BLaER1 (cell line): ENCODE measurements around the gene ACER2.
A peak's percentile ranks its signal among the peaks of the same experiment; 100 is the strongest.

Experiments used
- H3K27ac ChIP-seq: shearing (Covaris generic); formaldehyde crosslinking; 2 replicates; pipeline ENCODE4 v1.8.1; 2022
- H3K27me3 ChIP-seq: shearing (Covaris generic); formaldehyde crosslinking; 2 replicates; pipeline ENCODE4 v1.8.1; 2022
- H3K36me3 ChIP-seq: shearing (Covaris generic); formaldehyde crosslinking; 2 replicates; pipeline ENCODE4 v1.8.1; 2022
- H3K4me1 ChIP-seq: shearing (Covaris generic); formaldehyde crosslinking; 2 replicates; pipeline ENCODE4 v1.8.1; 2022
- H3K4me2 ChIP-seq: shearing (Covaris generic); formaldehyde crosslinking; 2 replicates; pipeline ENCODE4 v1.8.1; 2022
- H3K4me3 ChIP-seq: shearing (Covaris generic); formaldehyde crosslinking; 2 replicates; pipeline ENCODE4 v1.8.1; 2022
- H3K9ac ChIP-seq: shearing (Covaris generic); formaldehyde crosslinking; 2 replicates; pipeline ENCODE4 v1.8.1; 2022
- H3K9me3 ChIP-seq: shearing (Covaris generic); formaldehyde crosslinking; 2 replicates; pipeline ENCODE4 v1.8.1; 2022
- H4K20me1 ChIP-seq: shearing (Covaris generic); formaldehyde crosslinking; 2 replicates; pipeline ENCODE4 v1.8.1; 2022
- Cebpa-rat ChIP-seq: shearing (Covaris generic); IDR thresholded peaks from 2 replicates; pipeline ENCODE4 v1.8.1; 2022

The ACER2 gene

DNA sequence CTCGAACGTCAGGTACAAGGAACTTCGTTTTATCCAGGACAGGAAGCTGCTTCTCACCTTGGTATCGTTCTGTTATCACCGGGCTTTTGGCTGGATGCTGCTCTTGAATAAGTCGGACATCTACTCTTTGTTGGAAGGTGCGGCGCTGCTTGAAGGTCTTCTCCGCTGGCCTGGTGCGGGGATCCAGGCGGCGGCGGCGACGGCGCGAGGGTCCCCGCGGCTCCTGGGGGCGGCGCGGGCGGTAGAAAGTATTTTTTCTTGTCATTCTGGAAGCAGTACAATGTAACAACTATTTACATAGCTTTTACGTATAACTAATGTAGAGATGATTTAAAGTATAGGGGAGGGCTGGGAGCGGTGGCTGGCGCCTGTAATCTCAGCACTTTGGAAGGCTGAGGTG, 52.3 kb downstream of the ACER2 start:
- TF ChIP-seq Cebpa-rat = no peak
- Histone ChIP-seq H3K4me2 (no peak overlapping the region), H3K4me1 (peaks cover 12% of the 10 kb centered on the region), H3K27ac (no peak overlapping the region), H3K4me3 (no peak overlapping the region), H4K20me1 (no peaks in the 10 kb centered on the region), H3K9ac (no peak overlapping the region), H3K36me3 (no peaks in the 10 kb centered on the region), H3K27me3 (peaks cover 6% of the 10 kb centered on the region; the same call in 1 of the 2 replicates), H3K9me3 (no peaks in the 10 kb centered on the region)

DNA sequence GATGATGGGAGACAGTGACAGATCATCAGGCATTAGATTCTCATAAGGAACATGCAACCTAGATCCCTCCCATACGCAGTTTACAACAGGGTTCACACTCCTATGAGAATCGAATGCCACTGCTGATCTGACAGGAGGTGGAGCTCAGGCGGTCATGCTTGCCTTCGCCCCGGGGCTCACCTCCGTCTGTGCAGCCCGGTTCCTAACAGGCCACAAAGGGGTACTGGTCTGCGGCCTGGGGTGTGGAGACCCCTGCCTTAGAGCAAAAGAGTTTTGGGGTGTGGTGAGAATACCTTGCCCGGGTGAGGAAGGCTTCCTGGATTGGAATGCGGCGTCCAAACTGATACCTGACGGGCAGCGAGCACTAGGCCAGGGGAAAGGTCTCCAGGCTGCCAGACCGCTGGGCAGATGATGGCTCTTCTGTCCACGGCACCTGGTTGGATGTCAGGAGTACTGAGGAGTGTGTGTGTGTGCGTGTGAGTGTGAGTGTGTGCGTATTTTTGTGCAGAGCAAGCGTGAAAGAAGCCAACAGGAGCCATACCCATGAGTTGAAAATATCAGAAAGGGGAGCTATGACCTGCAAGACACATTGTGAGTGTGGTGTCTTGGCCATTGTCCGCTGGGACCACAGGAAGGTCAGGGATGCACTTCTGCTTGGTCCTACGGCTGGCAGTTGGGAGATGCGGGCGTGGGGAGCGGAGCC, 55.4 kb downstream of the ACER2 start:
- Histone ChIP-seq H3K9ac (no peak overlapping the region), H3K4me3 (peak overlapping the region; percentile 66)
- no peak for TF ChIP-seq Cebpa-rat

DNA sequence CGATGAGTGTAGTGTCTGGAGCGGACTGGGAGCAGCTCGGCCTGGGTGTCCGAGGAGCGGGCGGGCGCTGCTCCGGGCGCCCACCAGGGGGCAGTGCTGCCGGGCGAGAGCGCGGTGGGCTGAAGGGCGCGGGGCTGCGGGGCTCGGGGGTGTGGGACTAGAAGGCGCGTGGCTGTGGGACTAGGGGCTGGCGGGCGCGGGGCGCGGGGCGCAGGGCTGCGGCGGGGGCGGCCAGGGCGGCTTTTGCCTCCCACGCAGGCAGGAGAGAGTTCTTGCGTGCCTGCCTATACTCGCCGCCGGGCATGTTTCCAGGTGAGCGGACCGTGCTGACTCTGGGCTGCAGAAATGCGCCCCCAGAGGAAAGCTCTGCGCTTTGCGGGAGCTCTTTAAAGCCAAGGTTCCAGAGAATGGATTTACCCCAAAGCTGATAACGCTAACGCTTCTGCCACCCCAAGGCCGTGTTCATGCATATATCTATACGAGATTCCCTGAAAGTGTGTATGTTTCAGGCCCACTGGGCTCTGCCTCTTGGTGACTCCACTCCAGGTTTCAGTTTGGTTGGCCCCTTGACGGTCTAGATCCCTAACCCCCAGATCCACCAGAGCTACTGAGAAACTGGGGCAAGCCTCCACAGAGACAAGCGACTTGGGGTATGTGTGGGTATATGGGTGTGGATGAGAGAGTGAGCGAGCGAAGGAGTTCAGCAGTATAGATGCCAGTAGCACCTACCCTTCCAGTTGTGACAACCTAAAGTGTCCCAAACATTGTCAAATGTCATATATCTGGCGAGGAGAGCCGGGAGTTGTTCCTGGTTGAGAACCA, 56.2 kb downstream of the ACER2 start:
- Histone ChIP-seq H3K27me3 (peaks cover 6% of the 10 kb centered on the region; the same call in 1 of the 2 replicates), H3K4me2 (peak overlapping the region; percentile 63), H3K9me3 (no peaks in the 10 kb centered on the region), H3K4me3 (peak overlapping the region; percentile 66), H4K20me1 (no peaks in the 10 kb centered on the region), H3K27ac (no peak overlapping the region), H3K36me3 (no peaks in the 10 kb centered on the region), H3K4me1 (no peaks in the 10 kb centered on the region), H3K9ac (peak overlapping the region; percentile 34; the same call in 1 of the 2 replicates)
- no peak for TF ChIP-seq Cebpa-rat

More for the DNA sequence above, 55.4 kb downstream of the ACER2 start:
- Histone ChIP-seq H3K27me3 (peaks cover 6% of the 10 kb centered on the region; the same call in 1 of the 2 replicates), H3K9me3 (no peaks in the 10 kb centered on the region), H3K4me2 (peak overlapping the region; percentile 63), H4K20me1 (no peaks in the 10 kb centered on the region), H3K27ac (no peak overlapping the region), H3K4me1 (no peaks in the 10 kb centered on the region), H3K36me3 (no peaks in the 10 kb centered on the region)

DNA sequence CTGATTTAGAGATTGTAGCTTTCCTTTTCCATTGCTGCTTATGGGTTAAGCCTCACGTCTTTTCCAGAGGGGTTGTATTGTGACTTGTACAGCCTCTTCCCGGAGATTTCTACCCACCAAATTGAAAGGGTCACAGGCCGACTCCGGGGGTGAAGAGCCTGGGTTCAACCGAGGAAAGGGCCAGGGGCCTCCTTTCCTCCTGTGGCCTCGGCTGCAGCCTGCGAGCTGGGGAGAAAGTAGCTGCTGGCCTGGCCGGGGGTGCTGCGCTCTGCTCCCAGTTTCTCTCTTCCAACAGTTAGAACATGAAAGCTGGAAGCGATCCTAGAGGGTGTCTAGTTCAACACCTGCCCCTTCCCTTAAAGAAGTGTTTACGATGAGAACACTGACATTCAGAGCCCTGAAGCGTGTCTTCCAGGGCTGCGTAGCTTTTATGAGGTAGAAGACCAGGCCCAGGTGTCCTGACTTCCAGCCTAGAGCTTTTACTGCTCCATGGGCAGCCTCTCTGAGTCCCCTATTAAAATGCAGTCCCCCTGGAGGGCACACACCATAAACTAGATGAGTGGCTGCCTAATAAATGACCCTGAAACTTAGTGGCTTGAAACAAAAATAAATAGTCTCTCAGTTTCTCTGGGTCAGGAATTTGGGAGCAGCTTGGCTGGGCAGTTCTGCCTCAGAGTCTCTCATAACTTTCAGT, 56.9 kb downstream of the ACER2 start:
- Histone ChIP-seq H3K36me3 (no peaks in the 10 kb centered on the region), H3K27me3 (peaks cover 6% of the 10 kb centered on the region; the same call in 1 of the 2 replicates), H3K4me1 (no peaks in the 10 kb centered on the region), H3K27ac (no peak overlapping the region), H4K20me1 (no peaks in the 10 kb centered on the region), H3K9ac (no peak overlapping the region), H3K9me3 (no peaks in the 10 kb centered on the region), H3K4me3 (no peak overlapping the region), H3K4me2 (no peak overlapping the region)
- TF ChIP-seq Cebpa-rat = no peak

DNA sequence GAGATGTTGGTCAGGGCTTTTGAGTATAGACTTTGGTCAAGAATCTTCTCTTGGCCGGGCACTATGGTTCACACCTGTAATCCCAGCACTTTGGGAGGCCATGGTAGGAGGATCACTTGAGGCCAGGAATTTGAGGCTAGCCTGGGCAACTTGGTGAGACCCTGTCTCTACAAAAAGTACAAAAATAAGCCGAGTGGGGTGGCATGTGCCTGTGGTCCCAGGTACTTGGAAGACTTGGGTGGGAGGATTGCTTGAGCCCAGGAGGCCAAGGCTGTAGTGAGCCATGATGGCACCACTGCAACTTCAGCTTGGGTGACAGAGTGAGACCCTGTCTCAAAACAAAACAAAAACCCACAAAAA, 57.5 kb downstream of the ACER2 start:
- no peak for TF ChIP-seq Cebpa-rat
- Histone ChIP-seq H3K27me3 (peaks cover 6% of the 10 kb centered on the region; the same call in 1 of the 2 replicates), H3K27ac (no peak overlapping the region), H3K9me3 (no peaks in the 10 kb centered on the region), H3K9ac (no peak overlapping the region), H3K4me3 (no peak overlapping the region), H3K4me1 (no peaks in the 10 kb centered on the region), H4K20me1 (no peaks in the 10 kb centered on the region), H3K4me2 (no peak overlapping the region), H3K36me3 (no peaks in the 10 kb centered on the region)

DNA sequence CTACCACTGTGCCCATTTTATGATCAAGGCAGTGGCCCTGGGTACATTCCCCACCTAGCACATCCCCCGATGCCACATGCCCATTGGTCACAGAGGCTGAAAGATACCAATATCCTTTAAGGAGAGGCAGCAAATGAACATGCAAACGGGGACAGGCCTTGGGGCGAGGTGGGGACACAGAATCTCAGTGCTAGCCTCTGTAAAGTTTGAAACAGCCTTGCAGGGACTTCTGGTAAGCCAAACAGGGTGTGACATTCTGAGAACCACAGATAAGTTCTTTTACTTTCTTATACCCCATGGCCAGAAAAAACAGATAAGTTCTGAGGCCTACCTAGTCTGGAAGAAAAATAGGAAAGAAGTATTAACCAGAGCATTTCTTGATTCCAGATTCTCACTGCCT, 60.5 kb downstream of the ACER2 start:
- Histone ChIP-seq H3K9me3 (no peaks in the 10 kb centered on the region), H4K20me1 (no peaks in the 10 kb centered on the region), H3K36me3 (no peaks in the 10 kb centered on the region), H3K4me1 (no peaks in the 10 kb centered on the region), H3K27me3 (peaks cover 5% of the 10 kb centered on the region; the same call in 1 of the 2 replicates), H3K27ac (no peak overlapping the region), H3K9ac (no peak overlapping the region), H3K4me2 (no peak overlapping the region), H3K4me3 (no peak overlapping the region)
- TF ChIP-seq Cebpa-rat = no peak

DNA sequence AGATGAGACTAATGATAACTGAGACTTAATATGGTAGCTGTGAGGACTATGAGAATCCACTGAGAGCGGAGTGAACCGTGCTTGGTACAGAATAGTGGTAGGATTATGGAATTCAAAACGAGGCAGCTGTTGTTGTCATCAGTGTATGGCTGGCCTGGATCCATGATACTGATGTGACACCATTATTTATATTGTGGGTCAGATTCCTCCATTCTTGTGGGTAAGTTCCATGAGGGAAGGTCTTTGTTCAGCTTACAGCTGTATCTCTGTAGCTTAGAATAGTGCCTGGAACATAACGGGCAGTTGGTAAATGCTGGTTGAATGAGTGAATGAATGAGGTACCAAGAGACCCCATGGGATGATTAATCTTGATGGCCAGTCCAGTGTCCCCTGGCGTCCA, 61.8 kb downstream of the ACER2 start:
- Histone ChIP-seq H3K9me3 (no peaks in the 10 kb centered on the region), H4K20me1 (no peaks in the 10 kb centered on the region), H3K4me3 (no peak overlapping the region), H3K27ac (no peak overlapping the region), H3K27me3 (no peaks in the 10 kb centered on the region), H3K9ac (no peak overlapping the region), H3K4me2 (no peak overlapping the region), H3K4me1 (no peaks in the 10 kb centered on the region), H3K36me3 (no peaks in the 10 kb centered on the region)
- no peak for TF ChIP-seq Cebpa-rat

DNA sequence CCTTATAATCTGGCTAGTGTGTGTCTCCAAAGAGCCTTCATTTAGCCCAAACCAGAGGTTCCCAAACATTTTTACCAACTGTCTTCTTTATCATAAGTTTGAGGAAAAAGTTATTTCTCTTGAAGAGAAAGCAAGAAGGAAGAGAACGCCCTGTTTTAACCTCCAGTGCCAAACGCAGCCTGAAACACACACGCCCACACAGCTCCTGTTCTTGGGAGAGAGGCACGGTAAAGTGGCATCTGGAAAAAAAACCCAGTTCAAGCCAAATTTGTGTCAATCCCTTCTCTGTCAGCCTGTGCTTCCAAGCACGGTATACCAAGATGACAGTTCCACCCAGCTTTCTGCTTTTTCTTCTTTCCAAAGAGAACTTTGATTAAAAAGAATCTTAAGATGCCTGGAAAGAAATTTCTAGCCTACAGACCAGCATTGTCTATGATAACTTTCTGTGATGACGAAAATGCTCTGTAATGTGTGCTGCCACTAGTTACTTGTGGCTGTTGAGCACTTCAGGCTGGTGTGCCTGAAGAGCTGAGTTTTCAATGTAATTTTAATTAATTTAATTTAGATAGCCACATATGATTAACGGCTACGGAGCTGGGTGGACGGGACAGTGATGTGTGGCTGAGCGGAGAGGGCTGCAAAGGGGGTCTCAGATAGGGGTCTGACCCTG, 62.3 kb downstream of the ACER2 start:
- no peak overlapping the region for H3K9ac ChIP-seq
- TF ChIP-seq Cebpa-rat = no peak
- H3K27ac ChIP-seq = no peak overlapping the region
- H3K4me2 ChIP-seq = no peak overlapping the region
- no peaks in the 10 kb centered on the region for H3K4me1 ChIP-seq
- no peak overlapping the region for H3K4me3 ChIP-seq
- no peaks in the 10 kb centered on the region for H3K9me3 ChIP-seq
- H4K20me1 ChIP-seq = no peaks in the 10 kb centered on the region
- no peaks in the 10 kb centered on the region for H3K36me3 ChIP-seq
- H3K27me3 ChIP-seq = no peaks in the 10 kb centered on the region
